Keratinocyte (primary cell): ENCODE measurements around the gene GPR137B. TPM values are rescaled to one million over a fixed set of nuclear protein-coding genes. Genes with fewer than 3 reads are reported as not detected.

Experiments
- DNase-seq: peaks from one replicate; pipeline ENCODE4 v3.0.0-alpha.2; 2011; ENCODE audit warnings: low read depth, missing footprints, low spot score
- FAIRE-seq: peaks from 2 replicates; lab custom pipeline; 2011; peaks lifted over from hg19 to GRCh38; lab: Jason Lieb, UNC
- H2AFZ ChIP-seq: 2 replicates; pipeline ENCODE4 v1.6.0; 2012; ENCODE audit warnings: low read length, control low read depth, inconsistent platforms; ENCODE audit not compliant: control insufficient read depth
- H3K27ac ChIP-seq: 2 replicates; pipeline ENCODE4 v1.5.1; 2011; ENCODE audit warnings: low read length; ENCODE audit not compliant: control insufficient read depth, insufficient read depth
- H3K27me3 ChIP-seq: 3 replicates; pipeline ENCODE4 v1.6.0; 2011; ENCODE audit warnings: low read length; ENCODE audit not compliant: control insufficient read depth, insufficient read depth; ENCODE audit errors: extremely low read depth
- H3K36me3 ChIP-seq, 2 experiments: 2 replicates in 1 of 2; 3 replicates in 1 of 2; pipeline ENCODE4 v1.5.1; 2011; ENCODE audit warnings: low read length in 2 of 2, mild to moderate bottlenecking in 1 of 2; ENCODE audit not compliant: control insufficient read depth in 2 of 2, insufficient read depth in 2 of 2; ENCODE audit errors: extremely low read depth in 1 of 2
- H3K4me1 ChIP-seq: 3 replicates; pipeline ENCODE4 v1.5.1; 2011; ENCODE audit warnings: low read length; ENCODE audit not compliant: control insufficient read depth, insufficient read depth; ENCODE audit errors: extremely low read depth
- H3K4me2 ChIP-seq: 3 replicates; pipeline ENCODE4 v1.6.0; 2011; ENCODE audit warnings: low read depth, low read length; ENCODE audit not compliant: control insufficient read depth, insufficient read depth; ENCODE audit errors: extremely low read depth
- H3K4me3 ChIP-seq, 3 experiments: fragments of 200-600 bp in 1 of 3; sonication (generic) in 1 of 3; 2 replicates in 2 of 3; 3 replicates in 1 of 3; pipeline ENCODE4 v1.5.1; 2011 to 2016; ENCODE audit warnings: low read length in 3 of 3, mild to moderate bottlenecking in 3 of 3, control low read depth in 2 of 3, inconsistent platforms in 1 of 3, low read depth in 1 of 3, mixed read lengths in 1 of 3, mixed run types in 1 of 3, moderate library complexity in 1 of 3; ENCODE audit not compliant: control insufficient read depth in 2 of 3, insufficient read depth in 2 of 3; ENCODE audit errors: extremely low read depth in 1 of 3
- H3K79me2 ChIP-seq: 2 replicates; pipeline ENCODE4 v1.6.0; 2012; ENCODE audit warnings: low read length; ENCODE audit not compliant: control insufficient read depth, insufficient read depth
- H3K9ac ChIP-seq: 3 replicates; pipeline ENCODE4 v1.6.0; 2011; ENCODE audit warnings: low read length; ENCODE audit not compliant: control insufficient read depth, insufficient read depth; ENCODE audit errors: extremely low read depth
- H3K9me1 ChIP-seq: 3 replicates; pipeline ENCODE4 v1.6.0; 2011; ENCODE audit warnings: low read length; ENCODE audit not compliant: control insufficient read depth, insufficient read depth; ENCODE audit errors: extremely low read depth
- H3K9me3 ChIP-seq: 2 replicates; pipeline ENCODE4 v1.5.1; 2012; ENCODE audit warnings: low read depth, low read length; ENCODE audit not compliant: control insufficient read depth
- H4K20me1 ChIP-seq: 3 replicates; pipeline ENCODE4 v1.6.0; 2011; ENCODE audit warnings: low read length; ENCODE audit not compliant: control insufficient read depth, insufficient read depth; ENCODE audit errors: extremely low read depth
- EZH2 ChIP-seq: IDR thresholded peaks from one replicate; pipeline ENCODE4 v1.6.1; 2012; ENCODE audit warnings: inconsistent platforms, mild to moderate bottlenecking, low read length, moderate library complexity
- dilution Hi-C: fragments of 300-500 bp; cut with MboI; formaldehyde crosslinking; loops from one replicate; pipeline ENCODE4 v1.7.0; 2020; ENCODE audit warnings: low sequenced_read_pairs; ENCODE audit not compliant: extremely low pct_ligation_motif_present
- polyA plus RNA-seq, 5 experiments: library from polyadenylated mRNA; depleted of rRNA in 3 of 5; stranded (reverse) in 3 of 5; stranded (forward) in 1 of 5; unstranded in 1 of 5; fragments of >200 nt; gene quantifications; 1 replicate in 1 of 5; 2 replicates in 3 of 5; 3 replicates in 1 of 5; pipeline versions ENCODE4 v1.2.1 to v1.2.3, GENCODE V29; 2011 to 2012; ENCODE audit warnings: missing spikeins in 2 of 5, low read depth in 1 of 5, low replicate concordance in 1 of 5
- TF ChIP-seq, protein P1 (sequence below), 3 experiments: IDR thresholded peaks in 1 of 3; conservative IDR thresholded peaks in 1 of 3; optimal IDR thresholded peaks in 1 of 3; 2 replicates in 2 of 3; 3 replicates in 1 of 3; pipeline versions ENCODE3 to v1.5.1; 2011; ENCODE audit warnings: low read length in 3 of 3, mild to moderate bottlenecking in 3 of 3, moderate library complexity in 2 of 3, control low read depth in 1 of 3, inconsistent platforms in 1 of 3; ENCODE audit not compliant: insufficient read depth in 2 of 3; ENCODE audit errors: extremely low read depth in 1 of 3

The GPR137B gene
- polyA plus RNA-seq, 1 donor (not counting 4 experiments of a cell fraction or from before 2014, with no cell fraction given): 7.1 TPM

DNA sequence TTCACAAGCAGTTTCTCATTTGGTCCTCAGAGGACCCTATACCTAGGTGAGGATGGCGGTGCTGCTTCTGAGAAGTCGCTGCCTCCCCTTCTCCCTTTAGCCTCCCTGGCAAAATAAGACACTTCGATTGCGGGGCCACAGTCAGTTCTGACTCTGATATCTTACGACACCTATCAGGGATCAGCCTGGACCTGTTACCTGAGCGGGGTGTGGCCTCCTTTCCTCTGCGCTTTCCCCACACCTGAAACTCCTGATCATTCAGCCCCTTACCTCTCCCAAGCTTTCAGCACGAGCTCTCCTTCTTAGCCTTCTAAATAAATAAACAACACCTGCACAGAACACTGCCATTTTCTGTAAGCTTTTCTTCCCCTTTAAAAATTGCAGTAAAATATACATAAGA, 24.6 kb upstream of the GPR137B start:
- H2AFZ ChIP-seq: peak overlapping the region; percentile 27
- no peaks in the 10 kb centered on the region for H3K79me2 ChIP-seq
- peak overlapping the region; percentile 34 for H3K4me2 ChIP-seq
- dilution Hi-C loops: no loop called here
- H4K20me1 ChIP-seq: no peaks in the 10 kb centered on the region
- H3K9me1 ChIP-seq: no peaks in the 10 kb centered on the region
- TF ChIP-seq, protein P1, sequence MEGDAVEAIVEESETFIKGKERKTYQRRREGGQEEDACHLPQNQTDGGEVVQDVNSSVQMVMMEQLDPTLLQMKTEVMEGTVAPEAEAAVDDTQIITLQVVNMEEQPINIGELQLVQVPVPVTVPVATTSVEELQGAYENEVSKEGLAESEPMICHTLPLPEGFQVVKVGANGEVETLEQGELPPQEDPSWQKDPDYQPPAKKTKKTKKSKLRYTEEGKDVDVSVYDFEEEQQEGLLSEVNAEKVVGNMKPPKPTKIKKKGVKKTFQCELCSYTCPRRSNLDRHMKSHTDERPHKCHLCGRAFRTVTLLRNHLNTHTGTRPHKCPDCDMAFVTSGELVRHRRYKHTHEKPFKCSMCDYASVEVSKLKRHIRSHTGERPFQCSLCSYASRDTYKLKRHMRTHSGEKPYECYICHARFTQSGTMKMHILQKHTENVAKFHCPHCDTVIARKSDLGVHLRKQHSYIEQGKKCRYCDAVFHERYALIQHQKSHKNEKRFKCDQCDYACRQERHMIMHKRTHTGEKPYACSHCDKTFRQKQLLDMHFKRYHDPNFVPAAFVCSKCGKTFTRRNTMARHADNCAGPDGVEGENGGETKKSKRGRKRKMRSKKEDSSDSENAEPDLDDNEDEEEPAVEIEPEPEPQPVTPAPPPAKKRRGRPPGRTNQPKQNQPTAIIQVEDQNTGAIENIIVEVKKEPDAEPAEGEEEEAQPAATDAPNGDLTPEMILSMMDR (optimal IDR thresholded peaks at IDR 0.05 in 1 of 3, IDR thresholded peaks at IDR 0.05 in 1 of 3, conservative IDR thresholded peaks at IDR 0.05 in 1 of 3; ENCODE audit: extremely low read depth in 1 of 3, insufficient read depth in 2 of 3, low read length in 3 of 3): no peak
- TF ChIP-seq EZH2: no peak
- peaks cover 5% of the 10 kb centered on the region for H3K4me1 ChIP-seq
- no peak overlapping the region for H3K9ac ChIP-seq
- H3K9me3 ChIP-seq: no peaks in the 10 kb centered on the region
- no peak overlapping the region for H3K27ac ChIP-seq
- FAIRE-seq: no peak
- H3K4me3 ChIP-seq: no peak overlapping the region
- H3K36me3 ChIP-seq: no peaks in the 10 kb centered on the region
- no peak for DNase-seq
- H3K27me3 ChIP-seq: no peaks in the 10 kb centered on the region

DNA sequence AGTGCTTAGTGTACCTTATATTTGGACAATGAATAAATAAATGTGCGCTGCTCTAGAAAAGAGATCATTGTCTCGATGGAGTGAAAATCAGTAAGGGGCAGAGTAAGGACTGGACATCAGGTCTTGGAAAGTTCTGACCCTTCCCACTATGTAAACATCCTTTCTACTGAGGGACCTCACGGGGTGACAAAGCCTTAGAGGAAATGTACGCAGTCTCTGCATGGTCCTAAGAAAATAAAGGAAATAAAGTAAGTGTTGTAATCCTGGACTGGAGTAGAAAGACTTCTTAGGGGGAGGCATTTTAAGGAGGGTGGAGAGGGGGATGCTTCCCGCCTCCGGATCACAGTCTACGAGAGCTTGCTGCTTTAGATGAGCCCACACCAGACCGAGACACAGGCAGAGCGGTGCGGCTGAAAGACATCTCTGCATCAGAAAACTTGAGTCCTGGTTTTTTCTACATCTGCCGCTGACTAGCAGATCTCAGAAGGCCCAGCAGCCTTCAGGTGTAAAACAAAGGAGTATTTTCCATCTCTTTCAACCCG, 22.3 kb upstream of the GPR137B start:
- H3K27ac ChIP-seq: no peak overlapping the region
- H3K9me1 ChIP-seq: no peaks in the 10 kb centered on the region
- TF ChIP-seq, protein P1 (optimal IDR thresholded peaks at IDR 0.05 in 1 of 3, IDR thresholded peaks at IDR 0.05 in 1 of 3, conservative IDR thresholded peaks at IDR 0.05 in 1 of 3; ENCODE audit: extremely low read depth in 1 of 3, insufficient read depth in 2 of 3, low read length in 3 of 3): no peak
- no peak for TF ChIP-seq EZH2
- H3K4me2 ChIP-seq: no peak overlapping the region
- FAIRE-seq (no peak), DNase-seq (no peak)
- no peak overlapping the region for H2AFZ ChIP-seq
- H3K36me3 ChIP-seq: no peaks in the 10 kb centered on the region
- no peaks in the 10 kb centered on the region for H3K27me3 ChIP-seq
- dilution Hi-C loops: no loop called here
- H3K79me2 ChIP-seq: no peaks in the 10 kb centered on the region
- no peaks in the 10 kb centered on the region for H4K20me1 ChIP-seq
- H3K4me1 ChIP-seq: peaks cover 5% of the 10 kb centered on the region
- H3K9ac ChIP-seq: no peak overlapping the region
- H3K4me3 ChIP-seq: no peak overlapping the region
- no peaks in the 10 kb centered on the region for H3K9me3 ChIP-seq
